Upper lobe of right lung (tissue), 1 donor: Measurements from ENCODE around the gene KBTBD7. TPM values are rescaled to one million over a fixed set of nuclear protein-coding genes. Genes with fewer than 3 reads are reported as not detected.

Experiments used
- ATAC-seq: fragments of 200-7000 bp; cut with Tn5 transposase; one replicate; pipeline ENCODE4 v1.9.1; 2020; ENCODE audit warnings: mild to moderate bottlenecking, moderate library complexity
- DNase-seq: peaks from one replicate; pipeline ENCODE4 v3.0.0-alpha.2; 2020
- H3K27ac ChIP-seq: fragments of 200-600 bp; one replicate; pipeline ENCODE4 v1.8.0; 2022
- H3K27me3 ChIP-seq: fragments of 200-600 bp; one replicate; pipeline ENCODE4 v1.8.0; 2022; ENCODE audit warnings: mild to moderate bottlenecking
- H3K36me3 ChIP-seq: fragments of 200-600 bp; one replicate; pipeline ENCODE4 v1.8.0; 2022
- H3K4me1 ChIP-seq: fragments of 200-600 bp; one replicate; pipeline ENCODE4 v1.8.0; 2022
- H3K4me3 ChIP-seq: fragments of 200-600 bp; one replicate; pipeline ENCODE4 v1.8.0; 2022; ENCODE audit warnings: mild to moderate bottlenecking
- H3K9me3 ChIP-seq: fragments of 200-600 bp; one replicate; pipeline ENCODE4 v1.8.0; 2022
- CTCF ChIP-seq: fragments of 200-600 bp; IDR thresholded peaks from one replicate; pipeline ENCODE4 v1.8.0; 2022; ENCODE audit warnings: antibody characterized with exemption
- intact Hi-C: fragments of 100-400 bp; cut with DNase I; formaldehyde crosslinking; loops from one replicate; pipeline ENCODE4 v1.11.0; 2022
- total RNA-seq: library from RNA; stranded (reverse); fragmentation: NEBNext Ultra II Directional; extraction: Animal tissue kit (Norgen Biotek cat#: 25700); gene quantifications from one replicate; pipeline ENCODE4 v1.2.1, GENCODE V29; 2021
- donor health status: DM: no; HTN: yes; CAD: no; lungs with severe emphysema.

Gene KBTBD7
- total RNA-seq, 1 donor from 2014 or later, result 7.8 TPM

DNA sequence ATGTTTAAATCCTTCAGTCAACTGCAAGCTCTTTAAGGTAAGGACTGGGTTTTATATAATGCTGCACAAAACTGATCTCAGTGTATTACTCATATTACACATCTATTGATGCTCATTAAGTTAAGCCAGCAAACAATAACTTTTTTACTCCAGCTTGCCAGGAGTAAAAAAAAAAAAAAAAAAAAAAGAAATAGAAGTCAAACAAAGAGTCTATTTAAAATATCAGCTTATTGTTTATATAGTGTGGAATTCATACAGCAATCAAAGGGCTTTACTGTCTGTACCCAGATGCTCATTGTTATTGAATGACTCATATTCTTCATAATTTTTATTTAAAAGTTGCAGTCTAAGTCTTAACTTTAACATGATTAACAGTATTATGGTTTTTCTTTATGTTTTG is 21.8 kb upstream of the KBTBD7 start:
- DNase-seq (no peak), ATAC-seq (no peak)
- Histone ChIP-seq H3K9me3 (peaks cover 3% of the 10 kb centered on the region), H3K36me3 (peaks cover 10% of the 10 kb centered on the region), H3K27ac (no peak overlapping the region), H3K4me1 (no peaks in the 10 kb centered on the region), H3K27me3 (no peaks in the 10 kb centered on the region), H3K4me3 (no peak overlapping the region)
- intact Hi-C loops, result no loop called here
- no peak for TF ChIP-seq CTCF

- Histone ChIP-seq H3K4me1 (no peaks in the 10 kb centered on the region), H3K27me3 (no peaks in the 10 kb centered on the region), H3K27ac (no peak overlapping the region), H3K9me3 (peaks cover 6% of the 10 kb centered on the region), H3K4me3 (no peak overlapping the region), H3K36me3 (peaks cover 10% of the 10 kb centered on the region)
- TF ChIP-seq CTCF, result no peak
- intact Hi-C loops, result no loop called here
- DNase-seq (no peak), ATAC-seq (no peak)
These were observed 19.6 kb upstream of the KBTBD7 start for GRCh38 chr13:41213919-41214318.

DNA sequence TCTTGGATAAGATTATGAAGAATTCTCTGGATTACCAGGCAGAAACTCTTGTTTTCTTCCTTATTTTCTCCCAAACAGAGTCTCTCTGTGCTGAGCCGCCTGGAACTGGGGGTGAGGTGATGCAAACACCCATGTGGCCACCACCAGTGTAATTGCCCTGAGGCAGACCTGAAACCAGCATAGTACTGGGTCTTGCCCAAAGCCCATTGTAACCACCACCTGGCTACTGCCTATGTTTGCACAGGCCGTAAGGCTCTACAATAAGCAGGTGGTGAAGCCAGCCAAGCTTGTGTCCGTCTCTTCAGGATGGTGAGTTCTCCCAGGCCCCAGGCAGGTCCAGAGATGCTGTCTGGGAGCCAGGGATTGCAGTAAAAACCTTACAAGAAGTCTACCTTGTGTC is 18.9 kb upstream of the KBTBD7 start:
- Histone ChIP-seq H3K4me3 (no peak overlapping the region), H3K4me1 (no peaks in the 10 kb centered on the region), H3K9me3 (peaks cover 6% of the 10 kb centered on the region), H3K27me3 (no peaks in the 10 kb centered on the region), H3K36me3 (peaks cover 10% of the 10 kb centered on the region), H3K27ac (no peak overlapping the region)
- intact Hi-C loops, result no loop called here
- no peak for DNase-seq
- no peak for TF ChIP-seq CTCF
- ATAC-seq, result no peak

DNA sequence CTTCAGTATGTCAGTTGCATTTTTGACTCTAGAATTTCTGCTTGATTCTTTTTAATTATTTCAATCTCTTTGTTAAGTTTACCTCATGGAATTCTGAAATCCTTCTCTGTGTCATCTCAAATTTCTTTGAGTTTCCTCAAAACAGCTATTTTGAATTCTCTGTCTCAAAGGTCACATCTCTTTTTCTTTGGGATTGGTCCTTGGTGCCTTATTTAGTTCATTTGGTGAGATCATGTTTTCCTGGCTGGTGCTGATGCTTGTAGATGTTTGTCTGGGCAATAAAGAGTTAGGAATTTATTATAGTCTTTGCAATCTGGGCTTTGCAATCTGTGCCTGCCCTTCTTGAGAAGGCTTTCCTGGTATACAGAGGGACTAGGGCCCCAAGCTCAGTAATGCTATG is 18.5 kb upstream of the KBTBD7 start:
- no peak for TF ChIP-seq CTCF
- Histone ChIP-seq H3K36me3 (peaks cover 9% of the 10 kb centered on the region), H3K4me1 (no peaks in the 10 kb centered on the region), H3K27ac (no peak overlapping the region), H3K9me3 (peaks cover 6% of the 10 kb centered on the region), H3K4me3 (no peak overlapping the region), H3K27me3 (no peaks in the 10 kb centered on the region)
- intact Hi-C loops, result no loop called here
- no peak for DNase-seq
- ATAC-seq, result no peak

DNA sequence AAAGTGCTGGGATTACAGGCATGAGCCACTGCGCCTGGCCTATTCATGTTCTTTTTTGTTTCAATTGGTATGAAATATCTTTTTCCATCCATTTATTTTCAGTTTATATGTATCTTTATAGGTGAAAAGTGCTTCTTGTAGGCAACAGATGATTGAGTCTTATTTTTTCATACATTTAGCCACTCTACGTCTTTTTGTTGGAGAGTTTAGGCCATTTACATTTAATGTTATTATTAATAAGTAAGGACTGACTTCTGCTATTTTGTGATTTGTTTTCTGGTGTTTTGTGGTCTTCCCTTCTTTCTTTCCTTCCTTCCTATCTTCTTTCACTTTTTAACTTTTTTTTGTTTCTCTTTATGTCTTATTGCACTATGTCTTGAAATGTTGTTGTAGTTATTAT is 16.7 kb upstream of the KBTBD7 start:
- no peak for TF ChIP-seq CTCF
- peaks cover 6% of the 10 kb centered on the region for H3K9me3 ChIP-seq
- no peak for ATAC-seq
- no peak overlapping the region for H3K27ac ChIP-seq
- no peak overlapping the region for H3K4me3 ChIP-seq
- DNase-seq, result no peak
- intact Hi-C loops, result no loop called here
- no peaks in the 10 kb centered on the region for H3K27me3 ChIP-seq
- H3K4me1 ChIP-seq, result no peaks in the 10 kb centered on the region
- no peaks in the 10 kb centered on the region for H3K36me3 ChIP-seq

GRCh38 chr13:41206467-41206866 is 12.1 kb upstream of the KBTBD7 start:
- no peaks in the 10 kb centered on the region for H3K27me3 ChIP-seq
- intact Hi-C loops, result loop anchor here (10.0 kb wide), 1 partner anchor 82 kb away; no protein-coding TSS in a partner anchor
- H3K4me1 ChIP-seq, result no peaks in the 10 kb centered on the region
- H3K4me3 ChIP-seq, result no peak overlapping the region
- TF ChIP-seq CTCF, result no peak
- ATAC-seq (no peak), DNase-seq (no peak)
- H3K27ac ChIP-seq, result no peak overlapping the region
- H3K36me3 ChIP-seq, result no peaks in the 10 kb centered on the region
- peaks cover 6% of the 10 kb centered on the region for H3K9me3 ChIP-seq
